GDM1 (cell line): ENCODE measurements around the gene ELOVL5.
"Not testable (repeated sequence)": the region's sequence is repeated elsewhere in the genome, so short reads cannot be mapped to it uniquely, and the experiment has no call there.

Experiments used
- DNase-seq: peaks from one replicate; lab custom pipeline; 2025; lab: John Stamatoyannopoulos, UW

Gene ELOVL5

DNA sequence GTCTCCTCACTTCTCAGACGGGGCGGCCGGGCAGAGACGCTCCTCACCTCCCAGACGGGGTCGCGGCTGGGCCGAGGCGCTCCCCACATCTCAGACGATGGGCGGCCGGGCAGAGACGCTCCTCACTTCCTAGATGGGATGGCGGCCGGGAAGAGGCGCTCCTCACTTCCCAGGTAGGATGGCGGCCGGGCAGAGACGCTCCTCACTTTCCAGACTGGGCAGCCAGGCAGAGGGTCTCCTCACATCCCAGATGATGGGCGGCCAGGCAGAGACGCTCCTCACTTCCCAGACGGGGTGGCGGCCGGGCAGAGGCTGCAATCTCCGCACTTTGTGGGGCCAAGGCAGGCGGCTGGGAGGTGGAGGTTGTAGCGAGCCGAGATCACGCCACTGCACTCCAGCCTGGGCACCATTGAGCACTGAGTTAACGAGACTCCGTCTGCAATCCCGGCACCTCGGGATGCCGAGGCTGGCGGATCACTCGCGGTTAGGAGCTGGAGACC lies 43.2 kb downstream of the ELOVL5 start:
- DNase-seq, result not testable (repeated sequence)

DNA sequence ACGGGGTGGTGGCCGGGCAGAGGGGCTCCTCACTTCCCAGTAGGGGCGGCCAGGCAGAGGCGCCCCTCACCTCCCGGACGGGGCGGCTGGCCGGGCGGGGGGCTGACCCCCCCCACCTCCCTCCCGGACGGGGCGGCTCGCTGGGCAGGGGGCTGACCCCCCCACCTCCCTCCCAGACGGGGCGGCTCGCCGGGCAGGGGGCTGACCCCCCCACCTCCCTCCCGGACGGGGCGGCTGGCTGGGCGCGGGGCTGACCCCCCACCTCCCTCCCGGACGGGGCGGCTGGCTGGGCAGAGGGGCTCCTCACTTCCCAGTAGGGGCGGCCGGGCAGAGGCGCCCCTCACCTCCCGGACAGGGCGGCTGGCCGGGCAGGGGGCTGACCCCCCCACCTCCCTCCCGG lies 43.8 kb downstream of the ELOVL5 start:
- not testable (repeated sequence) for DNase-seq

DNA sequence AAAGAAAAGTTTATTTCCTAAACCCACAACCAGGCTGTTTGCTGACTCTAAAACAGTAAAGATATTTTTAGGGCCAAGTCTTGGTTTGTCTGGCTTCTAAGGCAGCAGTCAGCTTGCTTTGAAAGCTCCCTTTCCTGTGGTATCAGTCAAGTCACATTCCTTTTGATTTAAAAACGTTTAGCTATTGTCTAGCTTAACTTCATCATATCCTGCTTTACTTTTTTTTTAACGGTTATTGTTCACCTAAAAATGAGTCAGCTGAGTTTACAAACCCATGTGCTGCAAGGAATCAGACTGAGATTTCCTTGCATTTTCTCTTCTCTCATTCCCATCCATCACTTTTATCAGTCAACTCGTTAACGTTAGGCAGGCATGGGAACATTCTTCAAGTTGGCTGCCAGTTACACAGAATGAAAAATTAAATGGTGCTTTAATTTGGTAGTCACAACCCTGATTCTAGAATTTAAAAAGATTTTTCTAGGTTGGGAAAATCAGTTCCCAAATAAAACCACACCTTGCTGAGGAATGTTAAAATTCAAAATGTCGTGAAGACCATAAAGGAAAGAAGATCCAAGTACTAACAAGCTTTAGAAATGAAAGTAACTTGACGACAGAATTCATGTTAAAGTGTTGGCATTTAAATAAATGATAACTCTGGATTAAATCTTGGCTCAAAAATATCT lies 45.9 kb downstream of the ELOVL5 start:
- no peak for DNase-seq

DNA sequence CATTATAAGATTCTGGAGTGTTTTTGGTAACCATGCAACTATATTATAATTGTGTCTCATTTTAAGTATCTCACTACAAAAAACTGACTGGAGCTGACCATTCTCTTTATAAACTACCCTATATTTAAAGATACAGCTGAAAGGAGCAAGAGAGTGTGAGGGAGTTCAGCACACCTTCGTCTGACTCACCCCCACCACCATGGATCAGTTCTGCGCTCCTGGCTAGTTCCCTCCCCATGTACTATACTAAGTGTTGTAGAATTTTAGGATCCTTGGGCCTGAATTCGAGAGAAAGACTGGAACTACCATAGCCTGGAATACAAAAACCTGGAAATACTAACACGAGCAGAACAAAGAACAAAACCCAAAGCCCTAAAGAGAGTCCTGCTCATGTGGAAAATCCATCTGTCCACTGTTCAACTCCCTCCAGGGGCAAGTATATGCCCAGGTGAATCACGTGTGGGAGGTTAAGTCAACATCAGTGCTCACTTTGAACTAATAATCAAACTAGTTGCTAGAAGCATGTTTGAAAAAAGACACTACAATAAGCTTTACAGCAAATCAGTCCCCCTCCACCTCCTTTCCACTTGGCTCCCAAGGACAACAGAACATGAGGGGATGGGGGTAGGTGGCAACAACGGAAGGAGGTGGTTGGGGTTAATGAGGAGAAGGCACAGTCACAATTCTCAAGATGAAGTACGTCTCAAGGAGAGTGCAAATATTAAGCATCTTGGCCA lies 46.8 kb downstream of the ELOVL5 start:
- no peak for DNase-seq

DNA sequence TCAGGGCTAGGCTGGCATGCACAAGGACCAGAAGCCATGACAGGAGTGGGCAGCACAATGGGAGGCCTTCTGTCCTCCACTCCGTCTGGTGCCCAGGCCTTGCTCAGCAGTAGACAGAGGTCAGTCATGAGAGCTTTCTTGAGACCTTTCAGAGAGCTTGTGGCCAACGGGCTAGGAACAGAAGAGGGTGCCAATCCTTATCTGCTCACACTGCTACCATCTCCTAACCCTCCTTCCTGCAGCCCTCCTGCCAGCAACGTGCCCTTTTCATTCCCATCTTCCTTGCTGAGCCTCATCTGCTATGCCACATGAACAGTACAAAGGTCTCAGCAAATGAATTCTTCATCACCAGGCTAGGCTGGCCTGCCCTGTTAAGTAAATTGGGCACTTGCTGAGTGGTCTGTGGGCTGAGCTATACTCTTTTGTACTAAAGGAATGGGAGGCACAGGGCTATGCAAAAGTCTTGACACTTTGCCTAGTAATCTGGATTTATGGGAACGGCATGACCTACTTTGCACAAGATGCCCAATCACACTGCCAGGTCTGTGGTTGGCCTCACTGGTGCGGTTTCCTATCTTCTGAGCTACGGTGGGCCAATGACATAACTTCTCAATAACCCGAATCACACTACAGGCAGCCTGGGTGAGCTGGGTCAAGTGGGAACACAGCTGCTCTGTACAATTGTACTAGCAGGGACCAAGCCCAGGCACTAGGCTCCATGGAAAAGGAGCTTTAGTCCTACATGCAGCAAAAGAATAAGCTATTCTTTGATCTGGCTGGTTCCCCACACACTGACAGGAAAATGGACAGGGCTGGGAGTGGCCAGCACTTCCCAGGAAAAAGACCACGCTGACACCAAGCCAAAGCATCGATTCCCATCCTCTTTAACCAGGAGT lies 47.8 kb downstream of the ELOVL5 start:
- peak; percentile 52 for DNase-seq

DNA sequence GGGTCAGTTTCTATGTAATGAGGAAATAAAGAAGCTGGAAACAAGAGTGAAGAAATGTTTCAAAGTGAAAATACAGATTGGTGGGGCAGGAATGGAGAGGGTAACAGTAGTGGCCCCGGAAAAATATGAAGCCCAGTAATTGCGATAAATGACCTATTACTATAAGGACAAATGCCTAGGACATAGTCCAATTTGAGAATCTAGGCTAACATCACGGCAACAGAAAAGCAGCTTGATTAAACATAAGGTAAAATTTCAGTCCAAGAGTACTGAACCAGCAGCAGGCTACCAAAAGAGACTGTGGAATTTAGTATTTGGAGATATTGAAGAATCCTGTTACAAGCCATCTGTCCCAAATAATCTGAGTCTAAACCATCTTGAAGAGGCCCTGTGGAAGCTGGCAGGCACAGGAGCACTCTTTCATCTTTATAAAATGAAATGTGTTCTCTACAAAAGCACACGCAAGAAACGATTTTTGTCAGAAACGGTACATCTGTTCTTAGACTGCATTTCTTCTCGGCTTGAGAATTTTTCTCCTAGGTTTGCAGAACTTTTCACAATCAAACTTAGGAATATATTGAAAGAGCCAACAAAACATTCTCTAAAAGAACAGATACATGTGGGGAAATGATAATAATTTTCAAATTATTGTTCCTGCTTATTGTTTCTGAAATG lies 49.3 kb downstream of the ELOVL5 start:
- DNase-seq, result no peak

DNA sequence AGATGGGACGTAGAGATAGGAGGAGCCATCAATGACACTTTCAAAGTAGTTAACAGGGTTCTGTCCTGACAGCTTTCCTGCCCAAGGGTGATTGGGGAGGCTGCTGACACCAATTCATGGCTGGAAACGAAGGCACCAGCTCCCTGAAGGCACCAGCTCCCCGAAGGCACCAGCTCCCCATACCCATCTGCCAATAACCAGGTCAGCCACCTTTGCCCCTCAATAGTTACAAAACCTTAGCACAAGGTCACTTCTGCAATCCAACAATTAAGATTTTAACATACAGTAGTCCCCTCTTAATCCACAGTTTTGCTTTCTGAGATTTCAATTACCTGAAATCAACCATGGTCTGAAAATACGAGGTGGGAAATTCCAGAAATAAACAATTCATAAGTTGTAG lies 51.7 kb downstream of the ELOVL5 start:
- DNase-seq, result no peak

DNA sequence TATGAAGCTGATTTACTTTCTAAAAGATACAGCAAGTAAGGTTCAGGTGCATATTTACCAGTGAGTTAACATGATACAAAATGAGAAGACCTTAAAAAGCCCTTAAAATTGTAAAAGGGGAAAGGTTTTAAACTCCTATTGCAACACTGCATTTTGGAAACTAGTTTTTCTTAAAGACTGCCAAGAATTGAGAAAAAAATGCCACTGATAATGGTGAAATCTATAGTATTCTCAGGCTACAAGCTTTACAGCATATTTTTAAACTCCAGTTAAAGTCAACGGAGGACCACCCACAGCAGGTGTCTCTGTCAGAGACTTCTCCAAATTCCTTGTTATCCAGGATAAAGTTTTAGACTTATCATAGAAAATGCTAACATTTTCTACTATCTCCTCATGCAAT lies 53.6 kb downstream of the ELOVL5 start:
- no peak for DNase-seq

DNA sequence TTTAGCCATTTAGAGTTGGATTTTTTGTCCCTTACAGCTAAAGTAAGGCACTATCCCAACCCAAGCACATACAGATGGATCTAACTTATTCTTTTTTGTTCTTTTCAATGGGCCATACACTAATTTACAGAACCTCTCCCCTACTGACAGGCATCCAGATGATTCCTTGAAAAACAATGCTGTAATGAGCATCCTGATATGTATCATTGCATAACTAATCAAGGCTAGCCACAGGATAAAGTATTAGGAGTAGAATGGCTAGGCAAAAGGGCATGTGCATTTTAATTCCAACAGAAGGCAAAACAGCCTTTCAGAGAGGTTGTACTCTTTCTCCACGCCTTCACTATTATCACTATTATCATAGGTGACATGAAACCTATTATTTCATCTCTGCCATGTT lies 54.1 kb downstream of the ELOVL5 start:
- DNase-seq, result no peak

DNA sequence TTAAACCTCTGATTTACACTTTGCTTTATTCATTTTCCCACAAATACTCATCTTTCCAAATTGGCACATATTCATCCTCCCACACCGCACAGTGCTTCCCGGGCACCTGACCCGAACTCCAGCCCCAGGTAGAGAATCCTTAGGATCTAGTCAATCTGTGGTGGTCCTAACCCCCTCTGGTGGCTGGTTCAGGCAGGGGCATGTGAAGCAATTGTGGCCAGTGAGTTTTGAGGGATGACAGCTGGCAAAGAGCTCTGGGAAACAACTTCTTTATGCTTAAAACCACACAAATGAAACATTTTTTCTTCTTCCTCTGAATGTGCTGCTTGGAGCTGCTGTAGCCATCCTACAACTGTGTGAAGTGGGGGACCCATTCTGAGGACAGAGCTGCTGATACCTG lies 54.7 kb downstream of the ELOVL5 start:
- peak; percentile 16 for DNase-seq

DNA sequence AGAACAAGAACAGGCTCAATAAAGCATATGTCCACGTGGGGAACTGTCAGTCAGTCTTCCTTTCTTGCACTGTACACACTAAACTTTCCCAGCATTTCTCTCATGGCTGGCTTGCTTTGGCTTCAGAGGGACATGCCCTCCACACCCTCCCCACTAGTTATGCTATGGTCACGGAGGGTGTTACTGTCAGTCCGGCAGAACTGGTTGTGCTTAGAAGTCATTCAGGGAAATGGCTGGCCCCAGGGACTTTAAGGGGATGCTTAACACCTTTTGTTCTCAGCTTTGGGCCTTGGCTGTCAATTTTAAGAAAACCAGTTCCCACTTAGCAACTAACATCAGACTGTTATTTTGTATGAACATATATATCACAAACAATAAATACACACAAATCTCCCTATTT lies 55.1 kb downstream of the ELOVL5 start:
- DNase-seq, result no peak

DNA sequence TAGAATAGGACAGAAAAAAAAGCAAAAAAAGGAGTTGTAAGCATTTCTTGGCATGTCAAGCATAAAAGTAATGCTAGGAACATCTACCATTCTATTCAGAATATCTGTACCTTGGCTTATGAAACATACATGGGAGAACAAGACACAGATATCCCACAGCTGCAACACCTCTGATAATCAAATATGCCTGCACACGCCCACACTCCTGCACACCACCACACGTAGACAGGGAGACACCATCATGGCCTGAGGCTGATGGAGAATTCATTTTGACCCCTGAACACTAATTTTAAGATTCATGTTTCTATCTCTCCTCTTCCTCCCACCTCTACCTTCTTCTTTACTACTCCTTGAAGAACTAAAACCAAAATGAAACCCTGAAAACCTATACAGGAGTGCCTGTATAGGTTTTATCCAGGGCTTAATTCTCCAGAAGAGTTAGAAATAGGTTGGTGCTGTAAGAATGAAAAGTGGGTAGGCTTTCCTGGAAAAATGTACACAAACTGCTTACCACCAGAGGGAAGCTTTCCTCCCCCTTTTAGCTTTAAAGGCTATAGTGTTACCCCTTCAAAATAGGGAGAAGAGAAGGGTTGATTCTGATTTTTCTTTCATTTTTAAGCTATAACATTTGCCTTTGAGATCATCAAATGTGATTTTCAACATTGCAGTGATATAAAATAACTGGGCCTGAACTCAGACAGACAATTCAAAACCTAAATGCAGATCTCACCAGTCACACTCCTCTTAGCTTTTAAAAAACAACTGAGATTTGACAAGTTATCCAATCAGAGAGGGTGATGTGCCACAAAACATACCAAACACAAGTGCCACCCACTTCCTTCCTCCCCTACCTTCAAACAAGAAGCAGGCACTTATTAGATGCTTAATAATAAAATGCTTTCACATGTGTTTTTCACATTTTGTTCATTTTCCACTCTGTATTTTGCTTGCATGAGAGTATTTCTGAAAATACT lies 57.9 kb downstream of the ELOVL5 start:
- no peak for DNase-seq

DNA sequence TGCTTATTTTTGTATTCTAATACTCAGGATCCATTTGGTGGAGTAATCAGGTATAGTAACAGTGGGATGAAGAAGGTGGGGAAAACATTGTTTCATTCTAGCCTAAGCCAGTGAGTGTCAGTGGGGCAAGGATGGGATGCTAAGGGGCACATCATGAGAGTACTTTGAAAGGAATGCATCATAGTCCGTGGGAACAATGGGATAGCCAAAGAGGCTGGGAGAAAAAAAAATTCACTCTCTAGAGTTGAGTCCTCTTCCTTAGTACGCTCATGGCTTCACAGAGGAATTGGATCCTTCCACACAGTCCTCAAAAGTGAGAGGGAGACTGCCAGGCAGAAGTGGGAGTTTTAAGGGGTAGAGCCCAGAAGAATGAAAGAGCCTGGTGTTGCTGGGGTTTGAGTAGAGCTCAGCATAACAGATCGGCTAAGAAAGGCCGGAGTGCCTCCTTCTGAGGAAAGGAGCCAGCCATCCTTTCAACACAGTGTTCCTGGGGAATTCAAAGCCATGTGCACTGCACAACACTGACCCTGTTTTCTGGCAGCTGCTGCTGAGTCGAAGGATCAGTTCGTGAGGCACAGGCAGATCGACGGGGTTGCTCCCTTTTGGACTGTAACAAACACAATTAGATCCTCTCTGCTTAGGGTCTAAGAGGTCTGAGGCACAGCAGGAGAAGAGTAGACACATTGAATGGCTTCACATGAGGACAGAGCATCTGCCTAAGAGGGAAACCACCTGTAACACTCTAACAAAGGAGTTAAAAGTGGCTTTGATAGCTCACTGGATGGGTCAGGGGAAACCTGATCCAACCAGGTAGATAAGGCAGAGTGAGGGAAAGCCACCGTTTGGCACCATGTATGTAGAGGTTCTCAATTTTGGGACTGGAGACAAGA lies 61.2 kb downstream of the ELOVL5 start:
- no peak for DNase-seq

DNA sequence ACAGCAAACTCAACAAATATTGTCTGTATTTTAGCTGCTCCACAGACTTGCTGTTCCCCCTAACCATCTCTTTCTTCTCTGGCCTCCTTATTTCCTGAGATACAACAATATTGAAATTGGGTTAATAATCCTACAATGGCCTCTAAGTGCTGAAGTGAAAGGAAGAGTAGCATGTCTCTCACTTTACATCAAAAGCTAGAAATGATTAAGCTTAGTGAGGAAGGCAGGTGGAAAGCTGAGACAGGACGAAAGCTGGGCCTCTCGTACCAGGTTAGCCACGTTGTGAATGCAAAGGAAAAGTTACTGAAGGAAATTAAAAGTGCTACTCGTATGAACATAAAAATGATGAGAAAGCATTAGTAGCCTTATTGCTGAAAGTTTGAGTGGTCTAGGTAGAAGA lies 63.8 kb downstream of the ELOVL5 start:
- DNase-seq, result no peak

DNA sequence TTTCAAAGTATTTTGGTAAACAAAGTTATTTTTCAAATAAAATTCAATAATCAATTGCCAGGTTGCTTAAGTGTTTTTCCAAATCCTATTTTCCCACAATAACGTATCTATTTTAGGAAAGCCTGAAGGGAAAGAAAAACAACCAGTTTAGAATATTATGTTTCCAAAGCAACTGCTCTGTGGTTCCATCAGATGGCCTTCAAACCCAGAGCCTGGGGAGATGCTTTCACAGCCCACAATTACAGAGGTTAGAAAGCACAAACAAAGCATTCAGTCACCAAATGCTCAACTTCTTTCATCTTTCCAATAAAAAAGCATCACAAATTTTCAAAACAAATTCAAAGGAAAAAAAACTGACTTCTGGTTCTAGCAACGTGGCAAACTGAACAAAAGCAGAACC lies 66.0 kb downstream of the ELOVL5 start:
- DNase-seq, result no peak

DNA sequence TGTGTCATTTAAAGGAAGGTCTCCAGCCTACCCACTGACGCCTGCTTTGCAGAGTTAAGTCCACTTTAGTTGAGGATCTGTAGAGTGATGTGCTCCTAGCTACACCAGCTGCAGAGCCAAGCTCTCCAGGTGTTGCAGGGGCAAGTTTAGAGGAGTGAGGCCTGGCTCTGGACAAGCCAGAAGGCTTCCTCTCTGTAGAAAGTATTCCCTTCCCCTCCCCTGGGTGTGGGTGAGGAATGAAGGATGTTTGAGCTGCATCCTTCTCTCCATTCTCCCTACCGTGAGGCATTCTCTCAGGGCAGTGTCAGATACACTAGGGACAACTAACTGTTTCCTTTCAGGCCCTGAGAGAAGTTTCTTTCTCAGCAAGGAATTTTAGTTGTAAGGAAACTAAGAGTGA lies 66.5 kb downstream of the ELOVL5 start:
- no peak for DNase-seq

DNA sequence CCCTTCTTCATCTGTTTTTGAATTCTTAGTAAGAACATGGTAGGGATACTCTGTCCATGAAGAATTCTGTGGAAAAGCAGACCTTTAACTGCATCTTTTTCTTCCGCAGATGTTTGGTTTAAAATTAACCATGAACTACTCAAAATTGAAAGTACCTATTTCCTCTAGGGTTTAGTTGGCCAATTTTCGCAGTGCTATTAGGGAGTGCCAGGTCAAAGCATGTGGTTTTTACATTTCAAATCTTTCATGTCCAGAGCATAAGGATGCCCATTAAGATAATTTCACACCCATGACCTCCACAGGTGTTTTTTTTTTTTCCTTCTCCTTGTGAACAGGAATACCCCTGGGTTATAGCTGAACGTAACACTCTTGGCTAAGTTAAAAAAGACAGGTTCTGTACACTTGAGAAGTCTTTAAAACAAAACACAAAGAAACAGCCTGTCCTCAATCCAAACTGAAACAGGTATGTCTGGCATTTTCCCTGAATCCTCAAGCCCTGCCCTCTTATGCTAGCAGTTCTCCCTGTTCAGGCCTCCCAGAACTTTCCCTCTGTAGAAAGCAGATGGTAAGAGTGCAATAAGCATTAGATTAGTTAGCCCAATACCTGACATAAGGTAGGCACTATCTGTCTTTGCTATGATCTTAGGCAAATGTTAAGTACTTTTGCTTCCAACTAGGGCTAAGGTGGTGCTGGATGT lies 67.1 kb downstream of the ELOVL5 start:
- no peak for DNase-seq

DNA sequence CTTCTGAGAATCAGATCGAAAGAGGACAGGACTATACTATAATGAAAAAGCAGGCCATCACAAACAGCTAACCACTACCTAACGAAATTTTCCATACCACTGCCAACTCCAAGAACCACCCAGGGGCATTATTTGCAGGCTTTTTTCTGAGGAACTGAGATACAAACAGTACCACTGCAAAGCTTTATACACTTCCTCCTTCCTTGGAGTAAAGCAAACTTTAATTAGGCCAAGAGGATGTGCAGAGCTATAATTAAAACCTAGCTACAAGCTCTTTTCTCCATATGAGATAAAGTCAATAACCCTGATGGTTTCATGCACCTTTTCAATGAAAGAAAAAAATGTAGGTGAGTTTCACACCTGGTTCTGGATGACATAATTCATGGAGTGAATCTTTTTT lies 68.5 kb downstream of the ELOVL5 start:
- no peak for DNase-seq

DNA sequence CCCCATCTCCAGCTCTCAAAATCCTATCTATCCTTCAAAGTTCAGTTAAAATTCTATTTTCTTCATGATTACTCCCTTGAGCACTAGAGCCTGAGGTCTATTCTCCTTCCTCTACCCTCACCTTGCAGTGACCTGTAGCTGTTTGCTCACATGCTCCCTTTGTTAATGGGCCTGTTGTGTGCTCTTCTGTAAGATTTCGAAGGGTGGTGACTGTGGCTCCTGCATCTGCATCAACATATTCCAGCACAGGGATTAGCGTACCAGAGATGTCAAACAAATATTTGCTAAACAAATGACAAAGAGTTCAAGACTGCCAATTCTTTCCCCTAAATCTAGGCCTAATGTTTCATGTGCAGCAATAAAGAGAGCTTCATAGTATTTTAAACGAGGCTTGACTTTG lies 69.5 kb downstream of the ELOVL5 start:
- no peak for DNase-seq
